MM.1S (cell line): Measurements from ENCODE around the gene TMEM259.

Source experiments
- DNase-seq: peaks from one replicate; pipeline ENCODE4 v3.0.0-alpha.2; 2015
- H2AFZ ChIP-seq: fragments of 300-600 bp; sonication (generic); 2 replicates; pipeline ENCODE4 v1.6.0; 2016; ENCODE audit warnings: antibody characterized with exemption, low read length
- H3F3A ChIP-seq: fragments of 300-600 bp; sonication (generic); 2 replicates; pipeline ENCODE4 v1.6.1; 2016; ENCODE audit warnings: mild to moderate bottlenecking, antibody characterized with exemption, low read length, moderate library complexity, mixed read lengths; ENCODE audit not compliant: insufficient read depth
- H3K27ac ChIP-seq: fragments of 300-600 bp; sonication (generic); 2 replicates; pipeline ENCODE4 v1.5.1; 2016; ENCODE audit warnings: mild to moderate bottlenecking, low read length
- H3K27me3 ChIP-seq: fragments of 300-600 bp; sonication (generic); replicated peaks from 2 replicates; pipeline ENCODE4 v1.6.0; 2016; ENCODE audit warnings: low read length; ENCODE audit not compliant: insufficient read depth
- H3K36me3 ChIP-seq: fragments of 300-600 bp; sonication (generic); replicated peaks from 2 replicates; pipeline ENCODE4 v1.6.1; 2016; ENCODE audit warnings: mild to moderate bottlenecking, low read length, mixed read lengths; ENCODE audit not compliant: insufficient read depth
- H3K4me1 ChIP-seq: fragments of 300-600 bp; sonication (generic); 2 replicates; pipeline ENCODE4 v1.6.1; 2016; ENCODE audit warnings: low read length, mixed read lengths
- H3K4me2 ChIP-seq: fragments of 300-600 bp; sonication (generic); 2 replicates; pipeline ENCODE4 v1.6.0; 2016; ENCODE audit warnings: low read depth, low read length
- H3K4me3 ChIP-seq: fragments of 300-600 bp; sonication (generic); 2 replicates; pipeline ENCODE4 v1.5.1; 2016; ENCODE audit warnings: low read length, mixed read lengths
- H3K79me2 ChIP-seq: fragments of 300-600 bp; sonication (generic); 2 replicates; pipeline ENCODE4 v1.6.1; 2016; ENCODE audit warnings: mixed run types, low read length, mixed read lengths
- H3K9ac ChIP-seq: fragments of 300-600 bp; sonication (generic); 2 replicates; pipeline ENCODE4 v1.6.1; 2016; ENCODE audit warnings: low read length, mixed read lengths
- H3K9me2 ChIP-seq: fragments of 300-600 bp; sonication (generic); replicated peaks from 2 replicates; pipeline ENCODE4 v1.6.1; 2016; ENCODE audit warnings: mild to moderate bottlenecking, low read length, mixed read lengths; ENCODE audit not compliant: insufficient read depth
- H3K9me3 ChIP-seq: fragments of 300-600 bp; sonication (generic); replicated peaks from 2 replicates; pipeline ENCODE4 v1.6.1; 2016; ENCODE audit warnings: mild to moderate bottlenecking, low read length, mixed read lengths; ENCODE audit not compliant: insufficient read depth
- H4K20me1 ChIP-seq: fragments of 300-600 bp; sonication (generic); 2 replicates; pipeline ENCODE4 v1.6.1; 2016; ENCODE audit warnings: mild to moderate bottlenecking, low read length, moderate library complexity, mixed read lengths; ENCODE audit not compliant: insufficient read depth
- CTCF ChIP-seq: fragments of 300-600 bp; sonication (generic); IDR thresholded peaks from 2 replicates; pipeline ENCODE4 v1.5.1; 2016; ENCODE audit warnings: antibody characterized with exemption, low read length, mixed read lengths
- EZH2 ChIP-seq: fragments of 300-600 bp; sonication (generic); optimal IDR thresholded peaks from 2 replicates; pipeline ENCODE3; 2017; ENCODE audit warnings: low read depth, mild to moderate bottlenecking, antibody characterized with exemption, low read length, mixed read lengths
- EZH2phosphoT487 ChIP-seq: fragments of 300-600 bp; sonication (generic); IDR thresholded peaks from 2 replicates; pipeline ENCODE4 v1.6.1; 2018; ENCODE audit warnings: antibody characterized with exemption, low read length

The TMEM259 gene

GRCh38 chr19:1045247-1045603 lies 24.3 kb upstream of the TMEM259 start:
- no peaks in the 10 kb centered on the region for H4K20me1 ChIP-seq
- H3K9ac ChIP-seq = no peak overlapping the region
- no peak overlapping the region for H2AFZ ChIP-seq
- no peak for TF ChIP-seq EZH2
- TF ChIP-seq CTCF = no peak
- no peak for TF ChIP-seq EZH2phosphoT487
- no peak overlapping the region for H3K27ac ChIP-seq
- no peak overlapping the region for H3K4me2 ChIP-seq
- peaks cover 8% of the 10 kb centered on the region; the same call in 1 of the 2 replicates for H3F3A ChIP-seq
- H3K79me2 ChIP-seq = peaks cover 16% of the 10 kb centered on the region
- H3K36me3 ChIP-seq = no peaks in the 10 kb centered on the region; the same call in 1 of the 2 replicates
- no peaks in the 10 kb centered on the region for H3K9me2 ChIP-seq
- H3K4me3 ChIP-seq = no peak overlapping the region
- peak; percentile 66 for DNase-seq
- H3K27me3 ChIP-seq = no peaks in the 10 kb centered on the region
- no peaks in the 10 kb centered on the region for H3K9me3 ChIP-seq
- peaks cover 4% of the 10 kb centered on the region; the same call in 1 of the 2 replicates for H3K4me1 ChIP-seq

GRCh38 chr19:1042689-1043511 lies 22.0 kb upstream of the TMEM259 start:
- H3K4me1 ChIP-seq = peaks cover 22% of the 10 kb centered on the region
- H4K20me1 ChIP-seq = no peaks in the 10 kb centered on the region
- no peak overlapping the region for H3K27ac ChIP-seq
- H3K4me3 ChIP-seq = no peak overlapping the region
- H2AFZ ChIP-seq = no peak overlapping the region
- no peak overlapping the region for H3K9ac ChIP-seq
- TF ChIP-seq EZH2phosphoT487 (no peak), EZH2 (no peak), CTCF (no peak)
- H3K79me2 ChIP-seq = peaks cover 17% of the 10 kb centered on the region
- H3K9me3 ChIP-seq = no peaks in the 10 kb centered on the region
- H3K9me2 ChIP-seq = no peaks in the 10 kb centered on the region
- DNase-seq = no peak
- H3K27me3 ChIP-seq = no peaks in the 10 kb centered on the region
- no peaks in the 10 kb centered on the region; the same call in 1 of the 2 replicates for H3K36me3 ChIP-seq
- no peak overlapping the region for H3K4me2 ChIP-seq
- H3F3A ChIP-seq = peaks cover 24% of the 10 kb centered on the region

GRCh38 chr19:1041835-1042685 lies 21.1 kb upstream of the TMEM259 start:
- H3K4me1 ChIP-seq = peaks cover 28% of the 10 kb centered on the region
- H2AFZ ChIP-seq = no peak overlapping the region
- H3K9ac ChIP-seq = no peak overlapping the region
- H3K9me2 ChIP-seq = no peaks in the 10 kb centered on the region
- H3F3A ChIP-seq = peaks cover 31% of the 10 kb centered on the region
- peaks cover 17% of the 10 kb centered on the region for H3K79me2 ChIP-seq
- no peak overlapping the region for H3K4me3 ChIP-seq
- H3K9me3 ChIP-seq = no peaks in the 10 kb centered on the region
- H4K20me1 ChIP-seq = no peaks in the 10 kb centered on the region
- H3K36me3 ChIP-seq = no peaks in the 10 kb centered on the region; the same call in 1 of the 2 replicates
- no peak overlapping the region for H3K27ac ChIP-seq
- H3K27me3 ChIP-seq = no peaks in the 10 kb centered on the region
- no peak for DNase-seq
- TF ChIP-seq CTCF (no peak), EZH2phosphoT487 (no peak), EZH2 (no peak)
- peak overlapping the region; percentile 66; the same call in 1 of the 2 replicates for H3K4me2 ChIP-seq
